IPS-20b (cell line): ENCODE data around the gene TMEM151B.

Experiments
- H3K27ac ChIP-seq: one replicate; pipeline ENCODE4 v1.5.1; 2013; ENCODE audit warnings: low read length
- H3K27me3 ChIP-seq: 2 replicates; pipeline ENCODE4 v1.6.1; 2013; ENCODE audit warnings: mild to moderate bottlenecking, low read length, inconsistent platforms; ENCODE audit not compliant: insufficient read depth
- H3K36me3 ChIP-seq: 2 replicates; pipeline ENCODE4 v1.6.1; 2013; ENCODE audit warnings: low read depth, mild to moderate bottlenecking, inconsistent platforms, low read length, moderate library complexity; ENCODE audit not compliant: insufficient read depth
- H3K4me1 ChIP-seq: 2 replicates; pipeline ENCODE4 v1.6.1; 2013; ENCODE audit warnings: mild to moderate bottlenecking, control low read depth, inconsistent platforms, low read length, moderate library complexity; ENCODE audit not compliant: insufficient read depth
- H3K4me3 ChIP-seq: 2 replicates; pipeline ENCODE4 v1.5.1; 2013; ENCODE audit warnings: mild to moderate bottlenecking, low read length, inconsistent platforms
- H3K9ac ChIP-seq: 2 replicates; pipeline ENCODE4 v1.6.1; 2013; ENCODE audit warnings: low read depth, mild to moderate bottlenecking, inconsistent platforms, low read length, moderate library complexity
- H3K9me3 ChIP-seq: 2 replicates; pipeline ENCODE4 v1.6.1; 2013; ENCODE audit warnings: mild to moderate bottlenecking, low read depth, low read length, inconsistent platforms; ENCODE audit not compliant: insufficient read depth

The TMEM151B gene

DNA sequence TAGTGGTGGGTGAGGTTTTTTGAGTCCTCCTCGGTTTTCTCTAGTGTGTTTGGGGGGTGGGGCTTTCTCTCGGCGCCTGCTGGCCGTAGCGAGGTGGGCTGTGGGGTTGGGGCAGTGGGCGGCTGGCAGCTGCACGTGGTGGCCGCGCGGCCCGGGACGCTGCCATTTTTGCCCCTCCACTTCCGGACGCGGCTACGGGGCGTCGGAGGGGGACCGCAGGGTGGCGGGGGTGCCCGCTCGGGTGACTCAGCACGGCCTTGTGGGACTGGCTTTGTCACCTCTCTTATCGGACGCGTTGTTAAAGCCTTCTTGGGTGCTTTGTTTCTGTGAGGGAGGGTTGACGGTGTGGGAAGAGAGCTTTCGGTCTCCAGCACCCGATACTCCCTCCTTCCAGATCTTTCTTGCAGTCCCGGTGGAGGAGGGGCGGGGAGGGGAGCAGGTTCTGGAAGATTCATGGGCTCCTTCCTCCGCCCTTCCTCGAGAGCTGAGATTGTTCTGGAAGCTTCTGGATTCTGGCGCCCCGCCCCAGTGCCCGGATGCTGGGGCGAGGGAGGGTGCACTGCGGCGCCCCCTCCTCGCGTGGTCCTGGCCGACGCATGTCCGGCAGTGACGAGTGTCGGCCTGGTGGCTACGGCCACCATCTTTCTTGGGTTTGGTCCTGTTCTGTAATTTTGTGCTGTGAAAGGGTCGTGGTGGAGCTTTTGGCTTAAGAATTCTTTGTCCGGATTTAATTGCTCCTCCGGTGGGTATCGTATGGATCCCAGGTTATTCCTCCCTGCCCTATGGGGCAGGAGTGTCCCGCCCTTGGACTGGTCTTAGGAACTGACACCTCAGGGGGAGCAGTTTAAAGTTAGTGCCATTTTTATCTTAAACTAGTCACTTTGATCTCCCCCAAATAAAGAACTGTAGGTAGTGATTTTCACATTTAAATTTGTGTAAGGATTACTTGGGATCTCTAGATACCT, 22.6 kb upstream of the TMEM151B start:
- Histone ChIP-seq H3K27ac (peak overlapping the region; percentile 91), H3K9me3 (no peaks in the 10 kb centered on the region), H3K27me3 (peaks cover 6% of the 10 kb centered on the region), H3K4me1 (peaks cover 21% of the 10 kb centered on the region), H3K36me3 (peaks cover 53% of the 10 kb centered on the region), H3K9ac (peak overlapping the region; percentile 99), H3K4me3 (peak overlapping the region; percentile 97)

GRCh38 chr6:44248579-44248978, 21.7 kb upstream of the TMEM151B start:
- Histone ChIP-seq H3K9me3 (no peaks in the 10 kb centered on the region), H3K4me3 (peak overlapping the region; percentile 97), H3K36me3 (peaks cover 62% of the 10 kb centered on the region), H3K27ac (no peak overlapping the region), H3K4me1 (peaks cover 21% of the 10 kb centered on the region), H3K27me3 (peaks cover 5% of the 10 kb centered on the region), H3K9ac (peak overlapping the region; percentile 99)

DNA sequence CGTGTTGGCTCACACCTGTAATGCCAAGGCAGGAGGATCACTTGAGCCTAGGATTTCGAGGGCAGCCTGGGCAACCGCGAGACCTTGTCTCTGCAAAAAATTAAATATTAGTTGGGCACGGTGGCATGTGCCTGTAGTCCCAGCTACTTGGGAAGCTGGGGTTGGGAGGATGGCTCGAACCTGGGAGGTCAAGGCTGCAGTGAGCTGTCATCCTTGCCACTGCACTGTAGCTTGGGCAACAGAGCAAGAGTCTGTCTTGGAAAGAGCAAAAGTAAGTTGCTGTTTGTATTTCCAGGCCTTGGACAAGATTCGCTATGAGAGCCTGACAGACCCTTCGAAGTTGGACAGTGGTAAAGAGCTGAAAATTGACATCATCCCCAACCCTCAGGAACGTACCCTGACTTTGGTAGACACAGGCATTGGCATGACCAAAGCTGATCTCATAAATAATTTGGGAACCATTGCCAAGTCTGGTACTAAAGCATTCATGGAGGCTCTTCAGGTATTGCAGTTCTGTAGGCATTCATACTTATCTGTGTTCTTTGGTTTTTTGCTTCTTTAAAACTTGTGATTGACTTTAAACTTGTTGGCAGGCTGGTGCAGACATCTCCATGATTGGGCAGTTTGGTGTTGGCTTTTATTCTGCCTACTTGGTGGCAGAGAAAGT, 21.0 kb upstream of the TMEM151B start:
- H3K4me1 ChIP-seq: peaks cover 21% of the 10 kb centered on the region

DNA sequence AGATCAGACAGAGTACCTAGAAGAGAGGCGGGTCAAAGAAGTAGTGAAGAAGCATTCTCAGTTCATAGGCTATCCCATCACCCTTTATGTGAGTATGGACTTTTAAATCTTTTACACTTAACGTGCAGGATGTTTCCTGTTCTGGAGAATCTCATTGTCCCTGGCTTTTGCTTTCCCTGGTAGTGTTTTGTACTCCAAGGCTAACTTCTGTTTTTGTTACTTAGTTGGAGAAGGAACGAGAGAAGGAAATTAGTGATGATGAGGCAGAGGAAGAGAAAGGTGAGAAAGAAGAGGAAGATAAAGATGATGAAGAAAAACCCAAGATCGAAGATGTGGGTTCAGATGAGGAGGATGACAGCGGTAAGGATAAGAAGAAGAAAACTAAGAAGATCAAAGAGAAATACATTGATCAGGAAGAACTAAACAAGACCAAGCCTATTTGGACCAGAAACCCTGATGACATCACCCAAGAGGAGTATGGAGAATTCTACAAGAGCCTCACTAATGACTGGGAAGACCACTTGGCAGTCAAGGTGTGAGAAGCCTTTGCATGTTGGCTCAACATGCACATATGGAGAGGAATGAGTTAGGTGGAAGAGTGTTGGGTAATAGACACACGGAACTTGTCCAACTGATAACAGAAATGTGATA, 20.1 kb upstream of the TMEM151B start:
- Histone ChIP-seq H3K9ac (no peak overlapping the region; the same call in 1 of the 2 replicates), H3K9me3 (no peaks in the 10 kb centered on the region), H3K27me3 (peaks cover 1% of the 10 kb centered on the region), H3K27ac (no peak overlapping the region), H3K4me1 (peaks cover 19% of the 10 kb centered on the region), H3K4me3 (peak overlapping the region; percentile 97), H3K36me3 (peaks cover 78% of the 10 kb centered on the region)

More for the DNA sequence above, 21.0 kb upstream of the TMEM151B start:
- no peaks in the 10 kb centered on the region for H3K9me3 ChIP-seq
- peaks cover 69% of the 10 kb centered on the region for H3K36me3 ChIP-seq
- H3K9ac ChIP-seq: peak overlapping the region; percentile 99; the same call in 1 of the 2 replicates
- H3K27ac ChIP-seq: no peak overlapping the region
- H3K27me3 ChIP-seq: peaks cover 5% of the 10 kb centered on the region
- peak overlapping the region; percentile 97 for H3K4me3 ChIP-seq

DNA sequence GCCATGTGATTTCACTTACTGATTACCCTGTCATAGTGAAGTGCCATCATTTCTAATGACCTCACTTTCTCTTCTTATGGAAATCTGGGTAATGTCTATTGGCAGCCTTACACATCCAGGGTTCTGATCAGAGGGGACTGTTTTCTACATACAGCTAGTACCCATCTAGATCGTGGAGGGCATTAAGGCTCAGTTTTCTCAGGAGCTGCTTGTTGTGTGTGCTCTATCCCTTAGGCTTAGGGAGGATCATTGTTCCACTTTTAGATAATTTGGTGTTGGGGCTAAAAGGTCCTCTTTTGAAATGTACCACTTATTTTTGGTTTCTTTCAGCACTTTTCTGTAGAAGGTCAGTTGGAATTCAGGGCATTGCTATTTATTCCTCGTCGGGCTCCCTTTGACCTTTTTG, 19.5 kb upstream of the TMEM151B start:
- Histone ChIP-seq H3K4me3 (peak overlapping the region; percentile 1; the same call in 1 of the 2 replicates), H3K9ac (no peak overlapping the region), H3K27me3 (no peaks in the 10 kb centered on the region), H3K27ac (no peak overlapping the region), H3K36me3 (peaks cover 84% of the 10 kb centered on the region), H3K4me1 (peaks cover 18% of the 10 kb centered on the region), H3K9me3 (no peaks in the 10 kb centered on the region)

- Histone ChIP-seq H3K9ac (no peak overlapping the region), H3K4me3 (no peak overlapping the region), H3K27me3 (no peaks in the 10 kb centered on the region), H3K27ac (no peak overlapping the region), H3K9me3 (no peaks in the 10 kb centered on the region), H3K4me1 (peaks cover 19% of the 10 kb centered on the region), H3K36me3 (peaks cover 86% of the 10 kb centered on the region)
Observed at GRCh38 chr6:44251576-44252524, 18.4 kb upstream of the TMEM151B start.

- Histone ChIP-seq H3K9ac (no peak overlapping the region), H3K9me3 (no peaks in the 10 kb centered on the region), H3K36me3 (peaks cover 80% of the 10 kb centered on the region), H3K27ac (no peak overlapping the region), H3K4me1 (peaks cover 22% of the 10 kb centered on the region), H3K4me3 (no peak overlapping the region), H3K27me3 (no peaks in the 10 kb centered on the region)
Observed at GRCh38 chr6:44253307-44254101, 16.7 kb upstream of the TMEM151B start.

DNA sequence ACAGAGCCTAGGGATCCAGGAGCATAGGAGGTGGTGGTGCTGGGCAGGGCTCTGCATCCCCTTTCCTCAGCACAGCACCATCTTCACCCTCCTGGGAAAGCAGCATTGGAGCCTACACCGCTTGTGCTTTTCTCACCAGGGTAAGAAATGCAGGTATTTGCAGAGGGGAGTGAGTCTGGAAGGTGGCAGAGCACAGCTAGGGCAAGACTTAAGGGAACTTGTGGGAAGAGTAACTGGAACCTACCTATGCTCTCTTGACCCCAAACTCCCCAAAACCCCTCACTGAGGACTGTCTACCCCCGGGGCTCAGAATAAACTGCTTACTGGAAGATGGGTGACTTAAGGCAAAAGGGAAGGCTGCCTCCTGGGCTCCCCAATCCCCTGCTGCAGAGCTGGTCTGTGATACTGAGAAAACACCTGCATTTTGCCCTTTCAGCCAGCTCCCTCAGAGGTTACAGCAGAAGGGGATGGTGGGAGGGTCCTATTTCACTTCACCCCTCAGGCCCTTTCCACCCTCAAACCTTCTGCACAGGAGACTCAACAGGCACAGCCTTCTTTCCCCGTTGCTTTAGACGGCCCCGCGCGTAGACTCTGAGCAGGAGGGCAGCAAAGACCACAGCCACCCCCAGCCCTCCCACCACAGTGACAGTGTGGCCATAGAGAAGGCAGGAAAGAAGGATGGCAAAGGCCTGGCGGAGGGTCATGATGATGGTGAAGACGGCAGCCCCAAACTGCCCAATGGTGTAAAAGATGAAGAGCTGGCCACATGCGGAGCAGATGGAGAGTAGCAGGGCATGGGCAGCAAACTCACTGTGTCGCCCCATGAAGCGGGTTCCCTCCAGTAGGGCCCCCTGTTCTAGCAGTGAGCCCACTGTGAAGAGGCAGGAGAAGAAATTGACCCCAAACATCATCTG, 15.8 kb upstream of the TMEM151B start:
- Histone ChIP-seq H3K36me3 (peaks cover 80% of the 10 kb centered on the region), H3K4me3 (no peak overlapping the region), H3K9me3 (no peaks in the 10 kb centered on the region), H3K27ac (no peak overlapping the region), H3K4me1 (peaks cover 13% of the 10 kb centered on the region), H3K27me3 (no peaks in the 10 kb centered on the region), H3K9ac (no peak overlapping the region)

DNA sequence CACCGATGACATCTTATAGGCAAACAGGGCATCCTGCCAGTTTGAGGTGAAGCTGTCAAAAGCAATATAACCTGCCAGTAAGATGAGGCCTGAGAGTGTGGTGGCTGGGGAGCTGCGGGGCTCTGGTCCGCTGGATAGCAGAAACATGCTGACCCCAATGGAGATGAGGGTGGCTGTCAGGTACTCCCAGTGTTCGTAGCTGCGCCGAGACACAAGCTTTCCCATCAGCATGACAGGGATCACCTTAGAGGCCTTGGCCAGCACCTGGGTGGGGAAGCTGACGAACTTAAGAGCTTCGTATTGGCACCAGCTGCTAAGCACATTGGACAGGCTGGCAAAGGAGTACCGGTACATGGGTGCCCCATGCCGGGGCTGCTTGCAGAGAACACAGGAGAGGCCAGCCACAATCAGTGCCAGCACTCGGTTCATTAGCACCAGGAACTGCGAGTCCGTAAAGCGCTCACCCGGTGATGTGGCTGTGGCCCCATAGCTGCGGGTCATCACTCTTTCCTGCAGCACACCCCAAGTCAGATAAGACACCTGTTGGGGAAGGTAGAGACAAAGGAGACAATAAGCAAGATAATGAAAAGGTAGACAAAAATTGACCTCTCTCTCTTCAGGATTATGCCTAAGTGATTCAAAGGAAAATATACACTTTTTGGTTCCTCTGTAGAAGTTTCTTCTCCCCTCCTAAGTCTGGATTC, 15.0 kb upstream of the TMEM151B start:
- Histone ChIP-seq H3K27ac (no peak overlapping the region), H3K9ac (peak overlapping the region; percentile 95; the same call in 1 of the 2 replicates), H3K4me1 (peaks cover 10% of the 10 kb centered on the region), H3K4me3 (peak overlapping the region; percentile 91), H3K36me3 (peaks cover 80% of the 10 kb centered on the region), H3K27me3 (no peaks in the 10 kb centered on the region), H3K9me3 (no peaks in the 10 kb centered on the region)
